AG09309 (cell line): ENCODE data around the gene ALDOC.
A peak's percentile ranks its signal among the peaks of the same experiment; 100 is the strongest.
"Not testable (repeated sequence)": the region's sequence is repeated elsewhere in the genome, so short reads cannot be mapped to it uniquely, and the experiment has no call there.

Source experiments
- DNase-seq: peaks from one replicate; pipeline ENCODE4 v3.0.0-alpha.2; 2010; ENCODE audit warnings: low read depth
- H3K4me3 ChIP-seq: 2 replicates; pipeline ENCODE4 v1.5.1; 2011; ENCODE audit warnings: mild to moderate bottlenecking, low read depth, low read length, moderate library complexity; ENCODE audit not compliant: control insufficient read depth
- TF ChIP-seq, protein P1 (sequence below): IDR thresholded peaks from 2 replicates; pipeline ENCODE4 v1.5.1; 2011; ENCODE audit warnings: mild to moderate bottlenecking, low read depth, low read length, inconsistent platforms; ENCODE audit not compliant: insufficient read depth, control insufficient read depth; ENCODE audit errors: missing control alignments

Gene ALDOC

DNA sequence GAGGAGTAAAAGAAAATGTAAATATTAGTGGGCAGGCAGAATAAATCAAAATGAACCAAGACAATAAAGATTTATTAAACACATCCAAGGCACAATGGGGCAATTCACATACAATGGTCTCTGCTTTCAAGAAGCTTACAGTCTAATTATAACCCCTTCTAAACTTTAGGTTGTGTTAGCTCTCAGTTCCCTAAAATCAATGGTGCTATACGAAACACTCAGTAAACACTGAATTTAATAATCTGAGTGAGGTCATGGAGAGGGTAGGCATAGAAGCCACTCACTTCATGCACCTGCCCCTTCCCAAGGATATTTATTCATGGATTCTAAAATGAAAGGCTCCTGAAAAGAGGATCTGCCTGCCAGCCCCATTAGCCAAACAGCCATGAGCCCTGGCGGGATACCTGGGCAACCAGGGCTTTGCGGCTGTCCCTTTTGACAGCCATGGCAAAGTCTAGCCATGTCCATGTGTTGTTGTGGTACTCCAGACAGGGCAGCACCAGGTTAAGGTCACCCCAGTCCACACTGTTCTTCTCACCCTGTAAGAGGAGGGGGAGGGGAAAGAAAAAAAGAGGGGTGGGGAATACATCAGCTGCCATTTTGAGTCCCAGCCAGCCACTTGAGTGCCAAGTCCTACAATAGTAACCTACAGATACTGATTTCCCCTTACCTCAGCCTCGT, 38.7 kb upstream of the ALDOC start:
- DNase-seq, result no peak
- no peak overlapping the region for H3K4me3 ChIP-seq
- TF ChIP-seq, protein P1, sequence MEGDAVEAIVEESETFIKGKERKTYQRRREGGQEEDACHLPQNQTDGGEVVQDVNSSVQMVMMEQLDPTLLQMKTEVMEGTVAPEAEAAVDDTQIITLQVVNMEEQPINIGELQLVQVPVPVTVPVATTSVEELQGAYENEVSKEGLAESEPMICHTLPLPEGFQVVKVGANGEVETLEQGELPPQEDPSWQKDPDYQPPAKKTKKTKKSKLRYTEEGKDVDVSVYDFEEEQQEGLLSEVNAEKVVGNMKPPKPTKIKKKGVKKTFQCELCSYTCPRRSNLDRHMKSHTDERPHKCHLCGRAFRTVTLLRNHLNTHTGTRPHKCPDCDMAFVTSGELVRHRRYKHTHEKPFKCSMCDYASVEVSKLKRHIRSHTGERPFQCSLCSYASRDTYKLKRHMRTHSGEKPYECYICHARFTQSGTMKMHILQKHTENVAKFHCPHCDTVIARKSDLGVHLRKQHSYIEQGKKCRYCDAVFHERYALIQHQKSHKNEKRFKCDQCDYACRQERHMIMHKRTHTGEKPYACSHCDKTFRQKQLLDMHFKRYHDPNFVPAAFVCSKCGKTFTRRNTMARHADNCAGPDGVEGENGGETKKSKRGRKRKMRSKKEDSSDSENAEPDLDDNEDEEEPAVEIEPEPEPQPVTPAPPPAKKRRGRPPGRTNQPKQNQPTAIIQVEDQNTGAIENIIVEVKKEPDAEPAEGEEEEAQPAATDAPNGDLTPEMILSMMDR, result no peak

DNA sequence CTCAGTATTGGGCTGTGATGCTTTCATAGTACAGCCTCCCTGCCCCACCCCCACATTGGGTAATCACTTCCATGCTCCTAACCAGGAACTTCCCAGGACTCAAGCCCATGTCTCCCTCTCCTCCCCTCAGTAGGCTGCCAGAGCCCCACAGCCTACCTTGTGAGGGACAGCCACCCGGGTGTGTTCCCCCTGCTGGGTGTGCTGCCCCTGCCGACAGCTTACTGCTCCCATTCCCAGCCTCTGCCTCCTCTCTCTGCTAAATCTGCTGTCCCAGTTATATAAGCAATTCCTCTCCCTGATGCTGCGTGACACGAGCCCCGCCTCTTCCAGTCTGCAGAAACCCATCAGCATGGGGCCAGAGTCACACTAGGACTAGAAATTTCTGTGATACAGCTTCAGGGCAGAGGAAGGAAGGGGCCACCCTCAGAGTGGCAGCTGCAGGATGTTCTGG, 37.3 kb upstream of the ALDOC start, which contains the start of gene RSKR:
TSS of gene RSKR (minus strand) at position 255 of the 451 bp plus-strand sequence. CDS start at position 231, 24 bp downstream.
- no peak within 1 kb of the TSS for H3K4me3 ChIP-seq
- DNase-seq, result no peak
- TF ChIP-seq, protein P1, result no peak

DNA sequence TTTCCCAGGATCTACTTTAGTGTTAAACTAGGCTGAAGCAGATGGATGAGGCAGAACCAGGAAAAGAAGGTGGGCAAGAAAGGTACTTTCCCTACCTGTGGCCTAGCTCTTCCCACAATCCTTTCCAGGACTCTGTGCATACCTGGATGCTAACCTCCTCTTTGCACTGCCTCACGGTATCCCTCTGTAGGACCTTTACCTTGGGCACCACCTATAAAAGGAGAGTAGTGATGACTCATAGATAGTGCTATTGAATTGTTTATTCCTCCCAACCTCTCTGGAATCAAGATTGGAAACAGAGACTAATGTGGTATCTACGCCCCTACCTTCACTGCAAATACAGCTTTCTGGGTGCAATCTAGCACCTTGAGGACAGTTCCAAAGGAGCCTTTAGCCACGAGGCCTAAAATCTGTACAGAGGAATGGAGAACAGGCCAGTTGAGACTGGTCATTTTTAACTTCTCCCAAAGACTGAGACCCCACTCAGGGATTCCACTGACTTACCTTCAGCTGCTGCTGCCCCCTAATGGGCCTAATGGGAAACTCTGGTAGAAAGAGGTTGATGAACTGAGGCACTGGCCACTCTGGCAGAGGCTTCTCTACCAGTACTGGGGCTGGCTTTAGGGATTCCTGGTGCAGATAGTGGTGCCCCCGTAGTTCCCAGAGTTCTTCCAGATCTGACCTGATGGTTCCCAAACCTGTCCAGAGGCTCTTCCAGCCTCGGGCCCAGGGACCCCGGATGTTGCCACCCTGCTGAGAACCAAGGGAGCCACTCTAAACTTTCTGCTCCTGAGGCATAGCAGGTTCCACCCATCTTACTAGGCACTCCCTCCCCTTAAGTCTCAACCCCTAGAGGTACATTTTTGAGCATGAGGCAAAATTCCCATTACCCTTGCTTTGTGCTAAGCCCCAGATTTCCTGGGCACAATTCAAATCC, 36.5 kb upstream of the ALDOC start:
- TF ChIP-seq, protein P1, result peak; percentile 75
- DNase-seq, result no peak
- no peak overlapping the region for H3K4me3 ChIP-seq

DNA sequence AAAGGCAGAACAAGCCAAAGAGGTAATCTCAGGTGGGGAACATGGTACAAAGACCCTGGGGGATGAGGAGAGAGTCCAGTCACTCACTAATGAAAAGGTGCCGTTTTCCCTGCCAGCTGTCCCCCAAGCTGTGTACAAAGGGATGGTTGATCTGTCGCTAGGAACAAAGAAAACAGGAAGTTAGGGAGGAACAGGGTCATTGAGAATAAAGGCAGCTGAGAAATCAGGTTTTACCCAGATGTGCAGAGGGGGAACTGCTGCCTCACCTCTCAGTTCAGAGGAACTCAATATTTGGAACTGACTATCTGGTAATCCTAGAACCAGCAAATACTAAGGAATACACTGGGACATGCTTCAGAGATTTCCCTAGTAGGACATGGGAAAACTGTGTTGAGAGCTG, 35.8 kb upstream of the ALDOC start:
- no peak for DNase-seq
- TF ChIP-seq, protein P1, result no peak
- H3K4me3 ChIP-seq, result no peak overlapping the region

DNA sequence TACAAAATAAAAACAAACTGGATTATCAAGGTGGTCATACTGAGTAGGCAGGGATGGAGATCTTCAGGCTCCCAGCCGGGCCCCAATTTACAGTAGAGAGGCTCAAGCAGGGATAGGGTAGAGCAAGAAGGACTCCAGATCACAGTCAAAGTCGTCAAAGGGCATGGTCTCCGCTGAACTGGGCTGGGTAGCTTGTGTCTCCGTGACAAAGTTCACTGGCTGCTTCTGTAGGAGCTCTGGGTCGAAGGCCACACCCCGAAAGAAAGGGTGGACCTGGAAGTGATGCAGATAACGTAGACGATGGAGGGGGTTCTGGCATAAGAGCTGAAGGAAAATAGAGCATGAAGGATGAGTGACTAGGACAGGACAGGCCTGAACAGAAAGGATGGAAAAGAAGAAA, 33.7 kb upstream of the ALDOC start:
- H3K4me3 ChIP-seq, result no peak overlapping the region
- no peak for DNase-seq
- TF ChIP-seq, protein P1, result no peak

DNA sequence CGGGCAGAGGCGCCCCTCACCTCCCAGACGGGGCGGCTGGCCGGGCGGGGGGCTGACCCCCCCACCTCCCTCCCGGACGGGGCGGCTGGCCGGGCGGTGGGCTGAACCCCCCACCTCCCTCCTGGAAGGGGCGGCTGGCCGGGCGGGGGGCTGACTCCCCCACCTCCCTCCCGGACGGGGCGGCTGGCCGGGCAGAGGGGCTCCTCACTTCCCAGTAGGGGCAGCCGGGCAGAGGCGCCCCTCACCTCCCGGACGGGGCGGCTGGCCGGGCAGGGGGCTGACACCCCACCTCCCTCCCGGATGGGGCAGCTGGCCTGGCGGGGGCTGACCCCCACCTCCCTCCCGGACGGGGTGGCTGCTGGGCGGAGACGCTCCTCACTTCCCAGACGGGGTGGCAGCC, 27.3 kb upstream of the ALDOC start:
- not testable (repeated sequence) for DNase-seq

DNA sequence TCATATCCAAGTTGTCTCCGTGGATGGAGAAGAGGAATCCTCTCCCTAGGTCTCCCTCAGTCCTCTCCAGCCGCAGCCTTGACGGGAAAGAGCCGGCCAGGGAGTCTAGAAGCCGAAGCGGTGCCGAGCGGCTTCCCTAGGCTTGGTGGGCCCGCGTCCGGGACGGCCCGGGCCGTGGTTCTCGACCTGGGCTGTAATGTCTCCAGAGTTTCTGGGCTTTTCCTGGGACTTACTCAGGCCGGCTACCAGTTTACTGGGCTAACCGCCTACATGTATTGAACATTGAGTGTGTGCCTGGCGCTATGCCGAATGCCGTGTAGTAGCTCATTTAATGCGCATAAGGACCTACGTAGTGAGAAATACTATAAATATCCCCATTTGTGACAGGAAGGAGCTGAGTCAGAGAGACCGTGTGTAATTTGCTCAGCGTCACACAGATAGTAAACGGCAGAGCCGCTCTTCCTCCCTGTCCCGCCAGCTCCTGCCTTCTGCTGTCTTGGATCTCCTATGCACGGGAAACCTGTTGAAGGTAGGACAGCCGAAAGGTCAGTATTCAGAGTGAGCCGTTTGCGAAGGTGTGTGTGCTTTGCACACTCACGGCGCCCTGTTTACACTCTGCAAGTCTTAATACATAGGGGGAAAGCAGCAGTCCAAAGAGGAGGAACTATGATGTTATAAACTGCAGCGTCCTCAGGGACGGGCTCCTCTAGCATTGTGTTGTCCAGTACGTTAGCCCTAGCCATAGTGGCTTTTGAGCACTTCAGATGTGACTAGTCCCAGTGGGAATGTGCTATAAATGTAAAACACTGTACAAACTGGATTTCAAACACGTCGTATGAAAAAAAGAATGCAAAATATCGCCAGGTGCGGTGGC, 22.9 kb upstream of the ALDOC start:
- TF ChIP-seq, protein P1, result no peak
- DNase-seq, result peak; percentile 74
- H3K4me3 ChIP-seq, result peak overlapping the region; percentile 90

More for the DNA sequence above, 27.3 kb upstream of the ALDOC start:
- H3K4me3 ChIP-seq, result not testable (repeated sequence)
